GM18867 (cell line): ENCODE data around the gene LRRC63.
"Not testable (repeated sequence)": the region's sequence is repeated elsewhere in the genome, so short reads cannot be mapped to it uniquely, and the experiment has no call there.

Experiments
- ATAC-seq: cut with Tn5 transposase; IDR thresholded peaks from one replicate; pipeline ENCODE4 v1.9.1; 2021; ENCODE audit warnings: mild to moderate bottlenecking, moderate library complexity; ENCODE audit not compliant: unreplicated experiment

LRRC63 gene, protein sequence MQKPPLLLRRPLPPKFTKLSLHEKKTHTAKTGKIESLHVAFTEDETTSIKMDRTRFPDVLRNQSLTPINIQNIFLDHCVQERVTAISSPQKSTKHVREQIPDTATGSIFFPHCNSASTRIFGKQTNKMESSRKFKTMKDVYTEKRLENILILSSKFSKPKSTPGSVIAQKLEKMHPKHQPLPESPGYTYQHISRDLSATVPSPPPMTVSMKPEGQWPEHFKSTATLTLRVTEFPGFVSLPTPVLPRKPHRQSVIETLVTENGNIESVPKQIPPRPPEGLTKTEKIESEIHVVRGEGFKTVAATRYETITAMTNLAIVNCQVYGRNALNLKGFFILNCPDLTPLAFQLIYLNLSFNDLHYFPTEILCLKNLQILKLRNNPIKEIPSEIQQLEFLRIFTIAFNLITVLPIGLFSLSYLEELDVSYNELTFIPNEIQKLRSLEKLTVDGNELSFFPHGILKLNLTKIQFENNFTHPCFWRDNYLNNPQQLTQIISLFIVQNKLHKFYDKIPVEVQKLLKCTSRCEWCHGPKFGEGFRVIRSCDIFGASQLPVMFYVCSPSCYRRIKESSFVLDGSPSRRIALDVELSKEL

DNA sequence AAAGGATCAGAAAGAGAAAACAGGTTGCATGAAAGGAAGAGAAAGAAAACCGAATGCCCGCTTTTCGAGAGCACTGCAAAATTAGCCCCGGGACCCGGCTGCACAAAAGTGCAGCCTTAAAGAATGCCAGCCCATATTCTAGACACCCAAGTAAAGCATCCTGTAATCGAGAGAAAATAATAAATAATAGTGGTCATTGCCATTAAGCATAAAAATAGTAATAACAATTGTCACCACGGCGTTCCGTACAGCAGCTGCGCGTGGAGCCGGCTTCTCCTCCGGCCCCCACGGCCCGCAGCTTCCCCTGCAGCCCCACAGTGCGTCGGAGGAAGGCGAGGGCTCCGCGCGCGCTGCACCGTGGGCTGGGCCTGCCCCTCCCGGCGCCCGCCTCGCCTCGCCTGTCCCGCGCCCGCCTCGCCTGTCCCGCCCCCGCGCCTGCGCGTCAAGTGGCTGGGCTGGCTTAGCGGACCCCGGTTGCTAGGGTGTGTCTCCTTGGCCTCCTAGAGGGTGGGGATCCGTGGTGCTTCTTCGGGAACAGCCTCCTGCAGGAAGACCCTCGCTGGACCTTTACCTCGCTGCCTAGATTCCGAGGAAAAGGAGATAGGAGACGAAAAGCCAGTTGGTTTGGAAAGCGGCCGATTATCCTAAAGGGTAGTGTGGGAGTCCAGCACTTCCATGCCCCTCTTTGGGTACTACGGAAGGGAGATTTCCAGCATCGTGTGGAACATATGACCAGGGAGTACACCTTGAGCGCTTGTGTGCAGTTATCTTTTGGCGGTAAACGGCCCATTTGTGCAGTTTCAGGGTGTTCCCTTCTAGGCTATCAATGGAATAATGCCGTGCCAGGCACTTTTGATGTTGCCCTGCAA lies at the start of gene LRRC63:
Gene LRRC63, plus strand, starts transcription at position 446 of the 869 bp plus-strand sequence. CDS start 1,107 bp downstream, outside the sequence.
- peak; percentile 97 for ATAC-seq

DNA sequence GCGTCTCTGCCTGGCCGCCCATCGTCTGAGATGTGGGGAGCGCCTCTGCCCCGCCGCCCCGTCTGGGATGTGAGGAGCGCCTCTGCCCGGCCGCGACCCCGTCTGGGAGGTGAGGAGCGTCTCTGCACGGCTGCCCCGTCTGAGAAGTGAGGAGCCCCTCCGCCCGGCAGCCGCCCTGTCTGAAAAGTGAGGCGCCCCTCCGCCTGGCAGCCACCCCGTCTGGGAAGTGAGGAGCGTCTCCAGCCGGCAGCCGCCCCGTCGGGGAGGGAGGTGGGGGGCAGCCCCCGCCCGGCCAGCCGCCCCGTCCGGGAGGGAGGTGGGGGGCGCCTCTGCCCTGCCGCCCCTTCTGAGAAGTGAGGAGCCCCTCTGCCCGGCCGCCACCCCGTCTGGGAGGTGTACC lies 49.0 kb upstream of the LRRC63 start:
- ATAC-seq = not testable (repeated sequence)

DNA sequence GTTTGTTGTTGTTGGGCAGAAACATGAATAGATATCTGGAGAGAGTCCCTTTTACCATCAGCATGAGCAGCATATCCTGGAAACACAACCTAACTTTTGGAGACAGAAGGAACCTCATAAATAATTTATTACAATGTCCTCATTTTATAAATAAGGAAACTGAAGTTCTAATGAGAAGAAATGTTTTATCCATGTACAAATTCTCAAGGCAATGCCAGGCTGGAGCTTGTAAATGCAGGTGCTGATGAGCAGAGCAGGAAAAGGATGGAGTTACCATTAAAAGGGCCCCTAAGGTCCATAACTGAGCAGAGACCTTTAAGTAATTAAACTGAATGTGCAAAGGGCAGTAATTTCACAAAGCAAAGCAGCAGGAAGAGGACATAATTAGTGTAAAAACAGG lies 47.1 kb upstream of the LRRC63 start:
- no peak for ATAC-seq

DNA sequence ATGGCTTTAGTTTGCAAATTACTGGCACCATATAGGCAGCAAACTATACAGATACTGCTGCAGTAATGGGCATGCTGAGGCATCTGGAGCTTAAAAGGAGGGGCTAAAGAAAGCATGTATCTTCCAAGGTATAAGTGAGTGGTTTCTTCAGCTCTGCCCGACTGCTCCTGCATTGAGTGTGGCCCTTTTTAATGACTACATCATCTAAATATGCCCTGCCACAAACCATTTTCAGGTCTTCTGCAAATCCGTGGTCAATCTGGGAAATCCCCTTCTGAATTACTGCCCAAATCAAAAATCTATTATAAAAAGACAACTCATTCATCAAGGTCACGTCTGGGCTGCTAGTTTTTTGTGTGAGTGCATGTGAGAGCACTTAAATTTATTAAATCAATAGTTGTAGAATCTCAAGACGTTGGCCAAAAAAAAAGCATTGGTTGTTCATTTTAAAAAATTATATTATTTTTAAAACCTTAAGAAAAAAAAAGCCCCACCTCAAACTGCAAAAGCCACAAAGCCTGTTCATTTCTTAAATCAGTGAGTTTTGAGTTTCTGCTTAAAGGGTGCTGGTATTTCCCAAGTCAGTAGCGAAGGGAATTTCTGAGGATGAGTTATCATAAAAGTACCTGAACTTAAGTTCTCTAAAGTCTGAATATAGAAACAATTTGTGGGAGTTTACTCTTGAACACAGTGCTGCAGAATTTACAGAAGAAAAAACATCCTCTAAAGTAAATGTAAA lies 46.1 kb upstream of the LRRC63 start:
- peak; percentile 59 for ATAC-seq

DNA sequence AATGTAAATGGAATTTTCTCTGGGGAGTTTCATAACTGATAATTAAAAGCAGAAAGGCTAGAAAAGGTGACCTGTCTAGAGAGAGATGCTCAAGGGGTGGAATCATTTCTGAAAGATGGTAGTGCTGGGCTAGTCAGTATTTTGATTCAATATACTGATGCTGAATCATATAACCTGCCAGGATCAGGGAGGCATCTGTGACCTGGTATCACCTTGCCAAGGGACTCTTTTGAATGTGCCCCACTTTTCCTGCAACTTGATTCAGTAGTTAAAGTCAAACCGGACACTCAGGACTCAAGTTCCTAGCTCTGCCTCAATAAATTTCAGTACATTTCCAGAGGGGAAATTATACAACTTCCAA lies 45.5 kb upstream of the LRRC63 start:
- peak; percentile 1 for ATAC-seq

DNA sequence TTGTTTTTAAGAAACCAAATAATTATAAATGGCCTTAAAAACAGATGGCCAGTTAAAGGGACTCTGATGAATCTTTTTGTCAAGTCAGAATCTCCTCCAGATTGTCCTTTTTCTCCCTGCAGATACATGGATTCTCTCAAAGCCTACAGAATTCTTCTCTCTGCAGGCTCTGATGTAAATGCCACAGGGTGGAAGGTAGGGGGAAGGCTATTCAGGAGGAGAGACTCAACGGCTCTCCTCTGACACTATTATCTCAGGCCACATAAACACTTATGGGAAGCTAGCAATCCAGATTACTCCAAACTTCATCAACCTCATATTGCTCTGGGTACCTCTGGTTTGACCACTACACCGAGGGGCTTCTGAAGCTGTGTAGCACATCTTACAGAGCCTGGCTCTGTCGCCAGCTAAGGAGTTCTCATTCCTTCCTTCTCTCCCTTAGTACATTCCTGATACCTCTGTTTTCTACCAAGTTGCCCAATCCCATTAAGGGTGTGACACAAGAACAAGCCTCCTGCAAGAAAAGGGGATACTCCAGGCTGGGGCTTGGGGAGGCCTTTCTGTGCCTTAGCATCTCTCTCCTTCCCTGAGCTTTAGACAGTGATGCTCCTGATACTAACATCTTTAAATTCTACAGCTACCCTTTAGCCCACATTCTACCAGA lies 44.6 kb upstream of the LRRC63 start:
- ATAC-seq = no peak

DNA sequence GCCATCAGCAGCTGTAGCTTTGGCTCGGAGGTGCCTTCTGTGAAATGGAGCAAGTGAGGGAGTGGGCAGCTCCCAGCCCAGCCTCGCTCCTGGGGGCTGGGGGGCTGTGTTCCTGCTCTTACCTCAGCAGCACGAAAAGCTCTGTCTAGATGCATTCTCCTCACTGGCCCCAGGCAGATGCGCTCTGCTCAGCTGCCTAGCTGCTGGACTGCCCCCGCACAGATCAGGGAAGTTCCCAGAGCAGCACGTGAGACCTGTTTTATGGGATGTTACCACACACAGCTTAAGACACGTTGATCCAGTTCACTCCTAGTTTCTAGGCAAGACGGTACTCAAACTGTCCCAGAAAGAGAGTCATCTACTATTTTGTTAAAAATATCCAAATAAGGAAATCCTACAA lies 43.4 kb upstream of the LRRC63 start:
- peak; percentile 20 for ATAC-seq

DNA sequence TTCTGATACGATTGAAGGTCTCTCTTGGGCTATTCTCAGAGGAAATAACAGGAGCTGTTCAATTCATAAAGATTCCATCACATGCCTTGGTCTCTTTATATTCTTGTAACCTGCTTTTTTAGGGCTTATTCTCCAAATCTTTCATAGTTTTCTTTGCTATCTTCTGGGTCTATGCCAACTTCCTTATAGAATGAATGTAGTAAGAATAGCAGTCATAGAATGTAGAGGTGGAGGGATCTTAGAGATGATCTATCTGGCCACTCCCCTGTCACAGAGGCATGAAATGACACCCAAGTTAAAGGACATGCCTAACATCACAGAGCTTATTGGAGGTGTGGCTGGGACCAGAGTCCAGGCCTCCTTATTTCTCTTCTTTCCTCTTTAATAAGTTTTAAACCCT lies 42.9 kb upstream of the LRRC63 start:
- ATAC-seq = no peak

DNA sequence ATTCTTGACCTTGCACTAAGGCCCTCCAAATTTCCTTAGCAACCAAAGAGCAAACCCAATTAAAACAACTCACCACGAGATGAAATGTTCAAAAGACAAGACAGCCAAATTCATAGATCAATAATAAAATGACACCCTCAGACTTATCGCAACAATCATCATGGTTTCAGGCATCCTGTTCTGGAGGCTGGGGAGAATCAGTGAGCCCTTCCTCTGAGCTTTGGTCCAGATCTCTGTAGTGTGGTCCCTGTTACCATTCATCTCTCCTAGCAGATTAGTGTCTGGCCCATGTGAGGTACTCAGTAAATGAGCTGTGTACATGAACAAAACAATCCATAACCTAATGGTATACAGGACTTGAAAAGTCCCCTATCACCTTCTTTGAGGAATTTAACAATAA lies 42.0 kb upstream of the LRRC63 start:
- ATAC-seq = no peak

DNA sequence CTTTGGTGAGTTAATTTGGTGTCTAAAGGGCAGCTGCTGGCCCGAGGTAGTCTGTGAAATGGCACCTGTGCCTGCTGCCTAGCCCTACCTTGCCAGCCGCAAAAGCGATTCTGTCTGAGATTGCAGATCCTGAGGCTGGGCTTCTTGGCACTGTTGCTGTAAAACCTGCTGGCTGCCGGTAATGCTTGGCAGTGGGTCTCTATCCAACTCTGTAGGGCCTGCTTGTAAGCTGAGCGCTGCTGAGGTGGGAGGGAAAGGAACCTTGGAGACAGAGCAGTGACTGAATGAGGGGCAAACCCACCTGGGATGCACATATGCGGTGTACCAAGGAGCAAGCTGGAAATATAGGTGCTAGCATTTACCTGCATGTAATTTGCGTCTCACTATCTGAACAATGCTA lies 41.5 kb upstream of the LRRC63 start:
- ATAC-seq = no peak

DNA sequence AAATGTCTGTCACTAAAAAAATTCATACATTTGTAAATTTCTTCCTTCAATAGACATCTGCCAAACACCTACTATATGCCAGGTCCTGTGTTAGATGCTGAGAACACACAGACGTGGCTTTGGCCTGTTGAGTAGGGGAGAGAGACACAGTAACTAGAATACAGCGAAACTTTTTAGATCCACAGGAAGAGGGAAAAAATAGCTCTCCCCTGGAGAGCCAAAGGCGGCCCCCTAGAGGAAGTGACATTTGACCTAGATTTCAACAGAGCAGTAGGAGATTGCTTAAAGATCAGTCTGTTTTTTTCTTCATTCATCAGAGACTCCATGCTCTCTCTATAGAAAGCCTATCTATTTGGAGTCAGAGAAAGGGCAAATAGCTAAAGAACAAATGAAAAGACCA lies 41.0 kb upstream of the LRRC63 start:
- no peak for ATAC-seq

DNA sequence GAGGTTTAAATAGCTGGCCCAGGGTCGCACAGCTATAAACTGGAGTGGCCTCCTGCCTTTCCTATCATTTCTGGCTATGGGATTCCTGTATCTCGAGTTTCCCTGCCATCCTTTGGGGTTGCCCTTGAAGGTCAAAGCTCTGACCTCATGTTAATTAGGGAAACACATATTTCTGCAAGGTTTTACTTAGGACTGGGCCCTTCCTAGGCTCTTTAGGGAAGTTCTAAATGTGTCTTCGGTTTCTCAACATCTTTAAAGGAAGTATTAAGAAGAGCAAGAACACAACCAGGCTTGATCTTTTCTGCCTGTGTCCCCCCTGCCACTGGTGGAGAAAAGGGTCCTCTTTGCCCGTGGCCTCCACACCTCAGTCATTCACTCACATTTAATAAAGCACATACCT lies 40.5 kb upstream of the LRRC63 start:
- ATAC-seq = no peak

DNA sequence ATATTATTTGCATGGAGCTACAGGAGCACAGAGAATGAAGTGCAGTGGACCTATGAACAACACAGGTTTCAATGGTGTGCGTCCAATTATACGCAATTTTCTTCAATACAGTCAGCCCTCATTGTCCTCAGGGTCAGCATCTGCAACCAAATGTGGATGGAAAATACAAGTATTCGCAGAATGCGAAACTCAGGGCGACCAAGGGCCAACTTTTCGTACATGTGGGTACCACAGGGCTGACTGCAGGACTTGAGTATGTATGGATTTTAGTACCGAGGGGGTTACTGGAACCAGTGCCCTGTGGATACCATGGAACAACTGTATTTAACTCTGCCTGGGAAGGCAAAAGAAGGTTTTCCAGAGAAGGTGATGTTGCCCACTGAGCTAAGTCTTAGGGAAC lies 40.0 kb upstream of the LRRC63 start:
- ATAC-seq = no peak

DNA sequence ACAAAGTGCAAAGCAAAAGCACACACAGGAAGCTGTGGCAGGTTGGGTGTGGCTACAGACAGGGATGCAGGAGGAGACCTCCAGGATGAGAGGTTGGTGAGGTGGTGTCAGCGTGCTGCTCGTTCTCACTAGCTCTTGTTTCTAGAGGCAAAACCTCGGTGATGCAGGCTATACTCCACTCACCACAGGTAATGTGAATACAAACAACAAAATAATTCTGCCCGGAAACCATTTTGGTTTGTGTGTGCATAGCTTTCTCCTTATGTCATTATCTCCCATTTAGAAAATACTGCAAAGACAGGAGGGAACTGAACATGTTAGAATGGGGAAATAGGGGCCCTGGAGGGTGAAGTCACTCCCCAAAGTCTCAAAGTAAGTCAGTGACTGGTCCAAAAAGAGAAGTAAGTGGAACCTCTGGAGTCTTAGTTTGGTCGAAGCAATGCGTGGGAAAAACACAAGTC lies 39.2 kb upstream of the LRRC63 start:
- no peak for ATAC-seq

DNA sequence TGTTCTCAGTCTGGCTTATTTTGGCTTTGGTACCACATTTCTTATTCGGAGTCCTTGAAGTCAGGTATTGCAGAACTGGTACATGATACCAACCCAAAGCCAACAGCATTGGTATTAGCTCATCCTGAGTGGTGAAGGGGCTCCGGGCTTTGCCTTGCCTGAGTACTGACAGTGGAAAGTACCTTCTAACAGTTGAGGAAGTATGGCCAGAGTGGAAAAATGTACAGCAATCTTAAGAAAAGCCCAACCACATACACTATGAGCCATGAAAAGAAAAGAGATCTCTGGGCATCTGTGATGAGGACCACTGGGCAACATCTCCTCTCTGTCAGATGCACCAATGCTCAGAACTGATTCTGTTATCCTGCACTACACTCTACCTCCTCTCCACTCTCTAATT lies 38.1 kb upstream of the LRRC63 start:
- ATAC-seq = no peak

DNA sequence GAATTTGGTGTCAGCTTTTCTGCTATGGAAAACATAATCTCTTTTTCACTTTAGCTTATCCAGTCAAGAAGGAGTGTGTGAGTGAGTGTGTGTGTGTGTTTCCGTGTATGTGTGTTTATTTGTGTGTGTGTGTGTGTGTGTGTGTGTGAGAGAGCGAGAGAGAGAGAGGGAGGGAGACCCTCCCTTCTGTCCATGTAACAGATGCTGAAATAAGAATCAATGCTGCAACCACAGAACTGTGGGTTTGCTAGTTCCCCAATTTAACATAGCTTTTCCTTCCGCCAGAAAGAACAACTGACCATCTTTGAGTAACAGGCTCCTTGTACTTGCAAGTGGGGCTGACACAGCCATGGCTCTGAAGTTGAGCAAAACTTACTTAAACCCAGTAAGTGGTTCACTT lies 35.0 kb upstream of the LRRC63 start:
- ATAC-seq = peak; percentile 33

DNA sequence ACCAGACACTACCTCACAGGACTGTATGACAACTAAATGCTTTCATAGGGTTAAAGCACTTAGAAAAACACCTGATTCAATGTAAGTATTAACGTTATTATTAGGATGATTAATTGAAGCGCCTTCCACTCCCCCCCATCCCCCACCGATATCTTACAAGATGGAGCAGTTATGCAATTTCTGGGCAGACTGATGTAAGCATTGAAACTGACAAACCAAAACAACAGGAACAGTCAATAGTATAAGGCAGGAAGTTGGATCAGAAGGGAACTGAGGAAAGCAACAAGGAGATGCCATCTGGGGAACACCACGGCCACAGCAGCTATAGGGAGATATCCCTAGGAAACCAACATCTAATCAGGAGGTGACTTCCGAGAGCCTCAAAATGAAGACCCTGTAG lies 33.6 kb upstream of the LRRC63 start:
- no peak for ATAC-seq

DNA sequence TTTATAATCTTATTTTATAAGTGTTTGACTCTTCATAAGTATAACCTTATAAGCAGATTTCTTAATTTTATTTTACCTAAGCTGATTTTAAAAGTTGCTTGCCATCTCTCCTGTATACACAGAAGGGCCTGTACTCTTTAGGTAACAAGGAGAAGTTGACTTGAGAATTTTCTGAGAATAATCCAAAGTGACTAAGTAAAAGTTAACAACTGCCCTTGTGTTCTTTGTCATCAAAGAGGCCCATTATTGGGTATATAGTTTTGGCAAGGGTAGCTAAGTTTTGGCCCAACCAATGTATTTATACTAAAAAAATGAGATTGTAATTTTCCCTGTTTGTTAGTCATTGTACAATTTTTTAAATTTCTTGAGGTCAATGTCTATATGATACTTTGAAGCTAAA lies 32.9 kb upstream of the LRRC63 start:
- no peak for ATAC-seq

DNA sequence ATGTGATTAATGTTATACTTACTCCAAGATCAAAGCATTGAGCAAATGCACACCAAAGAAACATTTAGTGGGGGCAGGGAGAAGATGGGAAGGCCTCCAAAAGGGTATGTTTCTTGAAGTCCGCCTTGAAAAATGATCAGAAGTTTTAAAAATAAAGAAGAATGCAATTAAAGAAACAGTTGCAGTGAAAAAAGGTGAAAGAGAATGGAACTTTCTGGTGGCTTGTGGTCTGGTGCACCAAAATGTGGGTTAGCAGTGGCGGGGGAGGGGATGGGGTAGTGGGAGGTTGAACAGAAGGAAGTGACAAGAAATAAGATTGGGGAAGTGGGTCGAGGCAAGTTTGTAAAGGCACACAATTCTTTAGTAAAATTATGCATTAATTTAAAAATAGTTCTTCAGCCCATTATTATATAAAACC lies 32.2 kb upstream of the LRRC63 start:
- no peak for ATAC-seq

DNA sequence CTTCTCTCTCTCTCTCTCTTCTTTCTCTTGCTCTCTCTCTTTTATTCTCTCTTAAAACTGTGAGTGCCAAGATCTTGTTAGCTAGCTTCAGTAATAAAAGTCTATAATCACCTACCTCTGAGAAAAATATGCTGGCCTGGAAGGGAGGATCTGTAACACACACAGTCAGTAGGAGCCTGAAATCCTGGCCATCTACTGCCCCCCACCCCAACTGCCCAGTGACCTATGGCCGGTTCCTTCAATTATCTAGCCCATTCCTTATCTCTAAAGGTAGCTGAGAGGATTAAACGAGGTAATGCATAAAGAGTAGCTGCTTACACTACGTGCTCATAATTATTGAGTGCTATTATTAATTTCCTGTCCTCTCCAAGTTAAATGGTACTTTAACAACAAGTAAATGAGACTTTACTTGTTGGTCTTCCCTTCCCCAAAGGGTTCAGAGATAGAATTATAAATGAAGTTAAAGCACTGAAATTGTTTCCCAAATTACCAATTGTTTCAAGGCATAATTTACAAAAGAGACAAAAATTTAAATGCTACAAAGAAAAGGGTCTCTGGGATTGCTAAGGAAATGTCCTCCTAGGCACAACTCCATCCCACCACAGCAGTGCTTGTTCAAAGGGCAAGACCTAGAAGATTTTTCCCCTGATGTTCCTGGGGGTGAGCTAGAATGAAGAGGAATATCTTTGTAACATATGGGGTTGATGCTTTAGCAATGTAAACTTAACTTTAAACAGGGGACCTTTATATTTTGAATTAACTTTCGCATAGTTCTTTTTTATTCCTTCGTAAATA lies 31.6 kb upstream of the LRRC63 start:
- ATAC-seq = no peak
